HCT116 (cell line): Measurements from ENCODE around the gene DNAJB1.

ENCODE experiments used
- CEBPB ChIP-seq: IDR thresholded peaks from 2 replicates; pipeline ENCODE4 v1.6.1; 2012; ENCODE audit warnings: low read depth
- CTCF ChIP-seq, 3 experiments: fragments of 200-600 bp in 1 of 3; sonication (generic) in 1 of 3; IDR thresholded peaks in 2 of 3; conservative IDR thresholded peaks in 1 of 3; 2 replicates each; pipeline ENCODE4 v1.5.1; 2012 to 2017; ENCODE audit warnings: low read depth in 2 of 3, low read length in 2 of 3, antibody characterized with exemption in 1 of 3, borderline replicate concordance in 1 of 3, control low read depth in 1 of 3, mild to moderate bottlenecking in 1 of 3, mixed read lengths in 1 of 3, mixed run types in 1 of 3, moderate library complexity in 1 of 3; ENCODE audit not compliant: insufficient read depth in 1 of 3
- EZH2 ChIP-seq: fragments of 200-600 bp; sonication (generic); IDR thresholded peaks from 2 replicates; pipeline ENCODE4 v1.6.1; 2017; ENCODE audit warnings: antibody characterized with exemption, mixed run types
- POLR2A ChIP-seq: IDR thresholded peaks from 2 replicates; pipeline ENCODE4 v1.7.0; 2011; ENCODE audit warnings: borderline replicate concordance; ENCODE audit not compliant: insufficient read depth, insufficient read length; ENCODE audit errors: extremely low read depth
- POLR2AphosphoS5 ChIP-seq: IDR thresholded peaks from 2 replicates; pipeline ENCODE4 v1.6.1; 2011; ENCODE audit warnings: mild to moderate bottlenecking, low read depth, low read length, moderate library complexity
- RAD21 ChIP-seq: IDR thresholded peaks from 2 replicates; pipeline ENCODE4 v1.6.1; 2012; ENCODE audit warnings: low read depth, mild to moderate bottlenecking
- SIN3A ChIP-seq: IDR thresholded peaks from 2 replicates; pipeline ENCODE4 v1.6.1; 2012; ENCODE audit warnings: low read depth
- SRF ChIP-seq: IDR thresholded peaks from 2 replicates; pipeline ENCODE4 v1.6.1; 2012; ENCODE audit warnings: low read depth
- TCF7L2 ChIP-seq: IDR thresholded peaks from 2 replicates; pipeline ENCODE4 v1.7.0; 2011; ENCODE audit warnings: borderline replicate concordance, inconsistent platforms; ENCODE audit not compliant: insufficient read depth, insufficient read length; ENCODE audit errors: extremely low read depth
- ZBTB33 ChIP-seq: IDR thresholded peaks from 2 replicates; pipeline ENCODE4 v1.6.1; 2011; ENCODE audit warnings: mild to moderate bottlenecking, low read length, moderate library complexity; ENCODE audit not compliant: insufficient replicate concordance; ENCODE audit errors: extremely low read depth
- TF ChIP-seq, protein P1 (sequence below): IDR thresholded peaks from 2 replicates; pipeline ENCODE4 v1.6.1; 2012
- TF ChIP-seq, protein P2 (sequence below): IDR thresholded peaks from 2 replicates; pipeline ENCODE4 v1.6.1; 2012; ENCODE audit warnings: low read depth

DNA sequence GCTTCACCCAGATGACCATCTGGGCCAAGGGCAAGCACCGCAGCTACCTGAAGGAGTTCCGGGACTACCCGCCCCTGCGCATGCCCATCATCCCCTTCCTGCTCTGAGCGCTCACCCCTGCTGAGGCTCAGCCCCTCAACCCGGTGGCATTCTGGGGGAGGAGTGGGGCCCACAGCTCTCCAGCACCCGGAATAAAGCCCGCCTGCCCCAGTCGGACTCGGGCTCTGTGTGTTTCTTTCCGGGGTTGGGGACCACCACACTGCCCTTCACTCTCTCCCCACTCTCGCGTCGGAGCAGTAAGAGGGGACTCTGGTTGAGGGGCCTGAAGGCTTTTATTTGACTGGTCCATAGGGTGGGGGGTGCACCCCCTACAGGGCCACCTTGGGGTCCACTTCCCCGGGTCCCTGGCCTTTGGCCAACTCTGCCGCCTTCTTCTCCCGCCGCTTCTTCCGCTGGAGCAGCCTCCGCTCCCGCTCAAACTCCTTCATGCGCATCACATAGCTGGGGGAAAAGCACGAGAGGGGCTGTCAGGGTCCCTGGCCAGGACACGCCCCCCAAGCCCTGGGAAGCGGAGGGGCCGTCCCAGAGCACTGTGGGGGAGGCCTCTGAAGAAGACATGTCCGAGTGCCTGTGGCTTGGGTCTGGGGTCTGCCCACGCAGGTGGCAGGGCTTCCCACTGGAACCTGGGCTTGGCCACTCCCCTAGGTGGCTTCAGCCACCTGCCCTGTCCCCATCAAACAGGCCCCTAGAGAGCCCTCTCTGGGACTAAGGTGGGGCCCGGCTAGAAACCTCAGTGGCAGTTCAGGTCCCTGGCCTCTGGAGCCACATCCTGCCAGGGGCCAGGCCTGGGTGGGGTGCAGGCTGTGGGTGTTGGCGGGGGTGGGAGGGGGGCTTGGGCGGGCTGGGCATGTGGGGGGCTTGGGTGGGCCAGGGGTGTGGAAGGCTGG, 47.8 kb upstream of the DNAJB1 start:
- TF ChIP-seq POLR2A, result no peak
- no peak for TF ChIP-seq CTCF (IDR thresholded peaks at IDR 0.05 in 2 of 3, conservative IDR thresholded peaks at IDR 0.05 in 1 of 3; ENCODE audit: borderline replicate concordance in 1 of 3, insufficient read depth in 1 of 3, low read depth in 2 of 3, low read length in 2 of 3)
- no peak for TF ChIP-seq POLR2AphosphoS5
- no peak for TF ChIP-seq CEBPB
- no peak for TF ChIP-seq ZBTB33
- no peak for TF ChIP-seq SRF
- no peak for TF ChIP-seq SIN3A
- TF ChIP-seq RAD21, result no peak
- TF ChIP-seq, protein P1, sequence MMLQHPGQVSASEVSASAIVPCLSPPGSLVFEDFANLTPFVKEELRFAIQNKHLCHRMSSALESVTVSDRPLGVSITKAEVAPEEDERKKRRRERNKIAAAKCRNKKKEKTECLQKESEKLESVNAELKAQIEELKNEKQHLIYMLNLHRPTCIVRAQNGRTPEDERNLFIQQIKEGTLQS, result no peak
- TF ChIP-seq EZH2, result no peak
- TF ChIP-seq, protein P2, sequence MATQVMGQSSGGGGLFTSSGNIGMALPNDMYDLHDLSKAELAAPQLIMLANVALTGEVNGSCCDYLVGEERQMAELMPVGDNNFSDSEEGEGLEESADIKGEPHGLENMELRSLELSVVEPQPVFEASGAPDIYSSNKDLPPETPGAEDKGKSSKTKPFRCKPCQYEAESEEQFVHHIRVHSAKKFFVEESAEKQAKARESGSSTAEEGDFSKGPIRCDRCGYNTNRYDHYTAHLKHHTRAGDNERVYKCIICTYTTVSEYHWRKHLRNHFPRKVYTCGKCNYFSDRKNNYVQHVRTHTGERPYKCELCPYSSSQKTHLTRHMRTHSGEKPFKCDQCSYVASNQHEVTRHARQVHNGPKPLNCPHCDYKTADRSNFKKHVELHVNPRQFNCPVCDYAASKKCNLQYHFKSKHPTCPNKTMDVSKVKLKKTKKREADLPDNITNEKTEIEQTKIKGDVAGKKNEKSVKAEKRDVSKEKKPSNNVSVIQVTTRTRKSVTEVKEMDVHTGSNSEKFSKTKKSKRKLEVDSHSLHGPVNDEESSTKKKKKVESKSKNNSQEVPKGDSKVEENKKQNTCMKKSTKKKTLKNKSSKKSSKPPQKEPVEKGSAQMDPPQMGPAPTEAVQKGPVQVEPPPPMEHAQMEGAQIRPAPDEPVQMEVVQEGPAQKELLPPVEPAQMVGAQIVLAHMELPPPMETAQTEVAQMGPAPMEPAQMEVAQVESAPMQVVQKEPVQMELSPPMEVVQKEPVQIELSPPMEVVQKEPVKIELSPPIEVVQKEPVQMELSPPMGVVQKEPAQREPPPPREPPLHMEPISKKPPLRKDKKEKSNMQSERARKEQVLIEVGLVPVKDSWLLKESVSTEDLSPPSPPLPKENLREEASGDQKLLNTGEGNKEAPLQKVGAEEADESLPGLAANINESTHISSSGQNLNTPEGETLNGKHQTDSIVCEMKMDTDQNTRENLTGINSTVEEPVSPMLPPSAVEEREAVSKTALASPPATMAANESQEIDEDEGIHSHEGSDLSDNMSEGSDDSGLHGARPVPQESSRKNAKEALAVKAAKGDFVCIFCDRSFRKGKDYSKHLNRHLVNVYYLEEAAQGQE, result no peak
- TF ChIP-seq TCF7L2, result no peak
